Fibroblast of lung (primary cell): ENCODE measurements around the gene CNOT1.
"Not testable (repeated sequence)": the region's sequence is repeated elsewhere in the genome, so short reads cannot be mapped to it uniquely, and the experiment has no call there.

Source experiments
- CTCF ChIP-seq, 2 donors: IDR thresholded peaks in 1 of 2; conservative IDR thresholded peaks in 1 of 2; 1 replicate in 1 of 2; 2 replicates in 1 of 2; pipeline ENCODE4 v1.5.1; 2011 to 2012; ENCODE audit warnings: low read length in 2 of 2, control low read depth in 1 of 2, inconsistent platforms in 1 of 2, low read depth in 1 of 2, mild to moderate bottlenecking in 1 of 2
- EZH2 ChIP-seq: IDR thresholded peaks from 2 replicates; pipeline ENCODE4 v1.5.1; 2012; ENCODE audit warnings: low read length, control low read depth, mild to moderate bottlenecking; ENCODE audit errors: missing control alignments

DNA sequence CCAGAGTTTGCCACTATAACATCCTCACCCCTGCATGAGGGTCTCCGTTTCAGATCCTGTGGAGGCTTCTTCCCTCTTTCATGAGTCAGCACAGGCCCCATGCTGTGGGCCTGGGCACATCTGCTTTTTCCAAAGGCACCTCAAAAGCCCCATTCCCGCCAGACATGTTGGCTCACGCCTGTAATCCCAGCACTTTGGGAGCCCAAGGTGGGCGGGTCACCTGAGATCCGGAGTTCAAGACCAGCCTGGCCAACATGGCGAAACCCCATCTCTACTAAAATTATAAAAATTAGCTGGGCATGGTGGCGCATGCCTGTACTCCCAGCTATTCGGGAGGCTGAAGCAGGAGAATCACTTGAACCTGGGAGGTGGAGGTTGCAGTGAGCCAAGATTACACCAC, 139.1 kb downstream of the CNOT1 start:
- not testable (repeated sequence) for TF ChIP-seq CTCF (conservative IDR thresholded peaks at IDR 0.05 in 1 of 2, IDR thresholded peaks at IDR 0.05 in 1 of 2; ENCODE audit: low read depth in 1 of 2, low read length in 2 of 2); EZH2
